SK-MEL-5 (cell line): ENCODE data around the gene CACTIN. TPM values are rescaled to one million over a fixed set of nuclear protein-coding genes. Genes with fewer than 3 reads are reported as not detected.

Source experiments
- DNase-seq: peaks from one replicate; pipeline ENCODE4 v3.0.0-alpha.2; 2016; ENCODE audit warnings: low read depth, low spot score
- in situ Hi-C: cut with HindIII; loops from 2 replicates; pipeline ENCODE4 v1.10.0; 2016; ENCODE audit warnings: low sequenced_read_pairs, high pct_unique_total_duplicates, low pct_unique_long_range_greater_than_20kb
- total RNA-seq: library from RNA; depleted of rRNA; stranded (reverse); fragments of >200 nt; shearing (Covaris generic); gene quantifications from 2 replicates; pipeline ENCODE4 v1.2.3, GENCODE V29; 2014

Gene CACTIN
- total RNA-seq, 1 experiment from 2014 or later: 16.6 TPM

DNA sequence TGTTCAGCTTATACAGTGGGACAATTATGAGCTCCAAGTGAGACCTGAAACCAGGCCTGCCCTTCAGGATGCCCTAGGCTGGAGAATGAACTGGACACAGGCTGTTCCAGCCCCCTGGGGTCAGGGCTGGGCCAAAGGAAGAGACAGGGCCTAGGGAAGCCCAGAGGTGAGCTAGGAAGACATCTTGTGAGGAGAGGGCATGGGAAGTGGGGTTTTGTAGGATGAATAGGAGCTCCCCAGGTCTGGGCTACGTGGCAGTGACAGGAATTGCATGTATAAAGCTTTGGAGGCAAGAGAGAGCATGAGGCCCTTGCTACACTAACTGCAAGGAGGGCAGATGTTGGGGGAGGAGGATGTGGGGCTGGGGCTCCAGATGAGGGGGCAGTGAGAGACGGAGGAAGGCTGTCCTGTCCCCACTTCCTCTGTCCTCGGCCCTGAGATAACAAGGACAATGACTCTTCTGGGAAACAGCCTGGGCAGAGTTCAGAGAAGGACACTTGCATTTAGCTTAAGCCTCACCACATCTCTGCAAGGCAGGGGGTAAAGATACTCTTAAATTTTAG is 18.4 kb downstream of the CACTIN start:
- in situ Hi-C loops: no loop called here
- no peak for DNase-seq

GRCh38 chr19:3607303-3608078 is 19.1 kb downstream of the CACTIN start:
- no peak for DNase-seq
- in situ Hi-C loops: no loop called here

DNA sequence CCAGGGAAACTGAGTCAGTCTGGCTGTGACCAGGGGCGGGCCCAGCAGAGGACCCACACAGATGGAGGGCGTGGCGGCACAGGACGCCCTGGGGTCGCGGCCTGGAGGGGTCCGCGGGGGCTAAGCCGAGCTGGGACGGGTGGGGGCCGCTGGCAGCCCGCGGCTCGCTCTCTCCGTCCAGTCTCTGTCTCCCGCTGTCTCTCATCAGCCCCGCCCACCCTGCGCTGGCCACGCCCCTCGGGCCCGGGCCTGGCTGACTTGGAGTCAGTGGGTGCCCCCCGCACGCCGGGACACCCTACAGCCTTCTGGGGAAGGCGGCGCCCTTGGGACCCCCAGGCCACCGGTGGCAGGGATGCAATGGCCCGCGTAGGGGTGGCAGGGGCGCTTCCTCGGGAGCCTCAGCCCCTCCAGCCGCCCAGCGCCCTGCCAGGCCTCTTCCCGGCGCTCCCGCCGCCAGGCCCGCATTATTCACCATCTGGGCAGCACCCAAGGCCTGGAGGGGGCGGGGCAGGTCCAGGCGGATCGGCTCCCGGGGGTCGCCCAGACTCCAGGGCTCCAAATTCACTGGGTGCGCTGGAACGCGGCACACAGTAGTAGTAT is 19.8 kb downstream of the CACTIN start, which contains the start of gene TBXA2R:
TSS of gene TBXA2R (minus strand) at position 186 of the 600 bp plus-strand sequence. CDS start 6,241 bp downstream, outside the sequence.
- DNase-seq: peak; percentile 44
- in situ Hi-C loops: no loop called here

- in situ Hi-C loops: no loop called here
- DNase-seq: no peak
These were observed 20.4 kb downstream of the CACTIN start for GRCh38 chr19:3606174-3606689.

GRCh38 chr19:3605770-3606169 is 20.8 kb downstream of the CACTIN start:
- in situ Hi-C loops: no loop called here
- DNase-seq: no peak

GRCh38 chr19:3605361-3605760 is 21.2 kb downstream of the CACTIN start:
- no peak for DNase-seq
- in situ Hi-C loops: no loop called here

- in situ Hi-C loops: no loop called here
These were observed 21.6 kb downstream of the CACTIN start for GRCh38 chr19:3604987-3605343.

GRCh38 chr19:3604227-3604986 is 22.2 kb downstream of the CACTIN start:
- in situ Hi-C loops: no loop called here
- no peak for DNase-seq

More at GRCh38 chr19:3604987-3605343, 21.6 kb downstream of the CACTIN start:
- DNase-seq: no peak

DNA sequence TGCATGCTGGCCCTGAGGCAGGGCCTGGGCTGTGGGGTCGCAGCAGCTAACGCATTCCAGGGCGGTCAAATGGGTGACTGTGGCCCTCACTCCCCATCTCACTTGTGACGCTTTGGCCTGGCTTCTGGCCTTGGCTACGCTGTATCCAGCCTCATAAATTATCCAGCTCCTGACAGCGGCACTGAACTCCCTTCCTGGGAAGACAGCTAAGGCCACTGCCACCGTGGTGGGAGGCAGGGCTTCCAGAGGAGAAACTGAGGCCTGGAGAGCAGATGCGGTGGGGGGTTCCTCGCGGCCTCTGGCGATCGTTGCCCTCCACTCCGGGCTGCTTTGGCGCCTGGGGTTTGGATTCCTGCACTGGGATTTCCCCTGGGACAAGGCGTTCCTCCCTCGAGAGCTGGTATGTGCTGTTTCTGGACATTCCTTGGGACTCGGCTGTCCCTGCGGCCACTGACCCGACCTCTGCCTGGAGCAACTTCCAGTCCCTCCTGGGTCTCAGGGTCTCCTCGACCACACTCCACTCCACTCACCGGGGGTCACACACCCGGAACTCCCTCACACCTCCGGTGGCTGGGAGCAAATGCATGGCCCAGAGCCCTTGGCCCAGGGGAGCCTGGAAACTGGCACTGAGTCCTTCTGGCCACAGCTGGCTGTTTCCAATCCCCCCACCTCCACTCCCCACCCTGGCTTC is 23.3 kb downstream of the CACTIN start:
- DNase-seq: no peak
- in situ Hi-C loops: no loop called here

- DNase-seq: no peak
- in situ Hi-C loops: no loop called here
These were observed 25.6 kb downstream of the CACTIN start for GRCh38 chr19:3601021-3601420.

DNA sequence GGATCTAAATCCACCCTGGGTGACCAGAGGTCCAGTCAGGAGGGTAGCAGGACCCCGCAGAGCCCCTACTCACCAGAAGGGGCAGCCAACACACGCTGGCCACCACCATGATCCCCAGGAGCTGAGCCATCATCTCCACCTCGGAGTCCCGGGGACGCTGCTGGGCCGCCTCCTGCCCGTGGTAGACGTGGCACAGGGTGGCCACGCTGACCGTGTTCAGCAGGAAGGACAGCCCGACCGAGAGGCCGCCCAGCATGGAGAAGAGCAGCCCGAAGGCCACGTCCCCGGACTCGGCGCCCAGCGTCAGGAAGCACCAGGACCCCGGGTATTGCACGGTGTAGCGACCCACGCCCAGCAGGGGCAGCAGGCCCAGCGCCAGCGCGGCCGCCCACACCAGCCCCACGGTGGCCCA is 26.8 kb downstream of the CACTIN start:
- DNase-seq: no peak
- in situ Hi-C loops: no loop called here

DNA sequence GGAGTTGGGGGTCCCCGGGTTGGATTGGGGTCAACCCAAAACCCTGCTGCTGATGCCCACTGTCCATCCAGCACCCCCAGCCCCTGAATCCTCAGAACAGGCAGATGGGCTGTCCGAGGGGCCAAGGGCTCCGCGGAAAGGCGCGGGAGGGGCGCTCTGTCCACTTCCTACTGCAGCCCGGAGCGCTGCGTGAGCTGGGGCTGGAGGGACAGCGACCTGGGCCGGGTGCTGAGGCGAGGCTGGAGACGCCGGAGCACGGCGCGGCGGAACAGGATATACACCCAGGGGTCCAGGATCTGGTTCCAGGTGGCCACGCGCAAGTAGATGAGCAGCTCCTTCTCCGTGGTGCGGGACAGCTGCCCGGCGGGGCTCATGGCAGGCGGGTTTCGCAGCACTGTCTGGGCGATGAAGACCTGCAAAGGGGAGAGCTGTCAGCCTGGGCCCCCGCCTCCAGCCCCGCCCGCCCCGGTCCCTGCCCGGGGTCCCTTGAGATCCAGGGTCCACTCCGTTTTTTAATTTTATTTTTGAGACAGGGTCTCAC is 31.0 kb downstream of the CACTIN start:
- in situ Hi-C loops: no loop called here
- no peak for DNase-seq

- in situ Hi-C loops: no loop called here
These were observed 33.4 kb downstream of the CACTIN start for GRCh38 chr19:3593156-3593555.

DNA sequence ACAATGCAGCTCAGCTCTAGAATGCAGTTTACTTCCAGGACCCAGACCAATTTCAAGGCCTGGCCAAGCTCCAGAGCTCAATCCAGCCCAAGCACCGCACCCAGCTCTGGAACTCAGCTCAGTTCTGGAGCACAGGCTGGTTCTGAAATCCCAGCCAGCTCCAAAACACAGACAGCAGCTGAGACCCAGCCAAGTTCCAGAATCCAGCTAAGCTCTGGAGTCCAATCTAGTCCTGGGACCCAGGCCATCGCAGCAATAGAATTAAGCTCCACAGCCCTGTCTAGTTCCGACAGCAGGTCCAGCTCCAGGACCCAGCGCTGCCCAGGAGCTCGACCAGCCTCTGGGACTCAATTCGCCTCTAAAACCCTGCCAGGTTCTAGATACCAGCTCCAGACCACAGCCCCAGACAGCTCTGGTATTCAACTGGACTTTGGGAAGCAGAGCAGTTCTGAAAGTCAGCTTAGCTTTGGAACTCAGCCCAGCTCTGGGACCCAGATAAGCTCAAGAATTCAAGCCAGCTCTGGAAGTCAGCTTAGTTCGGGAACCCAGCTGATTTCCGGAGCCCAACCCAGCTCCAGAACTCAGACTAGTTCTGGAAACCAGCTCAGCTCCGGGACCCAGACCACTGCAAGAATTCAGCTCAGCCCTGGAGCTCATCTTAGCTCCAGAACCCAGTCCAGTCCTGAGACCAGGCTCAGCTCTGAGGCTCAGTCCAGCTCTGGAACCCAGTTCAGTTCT is 34.5 kb downstream of the CACTIN start:
- no peak for DNase-seq
- in situ Hi-C loops: no loop called here

More at GRCh38 chr19:3593156-3593555, 33.4 kb downstream of the CACTIN start:
- DNase-seq: no peak

GRCh38 chr19:3590991-3591659 is 35.5 kb downstream of the CACTIN start:
- no peak for DNase-seq
- in situ Hi-C loops: no loop called here

- no peak for DNase-seq
These were observed 36.6 kb downstream of the CACTIN start for GRCh38 chr19:3589949-3590348.

More at GRCh38 chr19:3589949-3590348, 36.6 kb downstream of the CACTIN start:
- in situ Hi-C loops: no loop called here
